ENCODE results near the gene OLA1. TPM values are rescaled to one million over a fixed set of nuclear protein-coding genes. Genes with fewer than 3 reads are reported as not detected.
A peak's percentile ranks its signal among the peaks of the same experiment; 100 is the strongest.

OLA1 gene
- total and polyA plus RNA-seq, 2 of the 13 experiments (the other 11 are each of a cell fraction or from before 2014, with no cell fraction given): 153 to 241 TPM

- TF ChIP-seq CENPBD1 (CRISPR knock-in tag; IDR thresholded peaks at IDR 0.05; ENCODE audit: borderline replicate concordance, low read depth) (0 out of 2 replicates have a peak, but pooled peaks have one; percentile 66), PCBP2 (optimal IDR thresholded peaks at IDR 0.05; ENCODE audit: low read depth, low read length, poor library complexity, severe bottlenecking) (no peak), ERF (CRISPR knock-in tag; IDR thresholded peaks at IDR 0.05) (0 out of 2 replicates have a peak, but pooled peaks have one; percentile 21), ZNF678 (CRISPR knock-in tag; IDR thresholded peaks at IDR 0.05) (no peak), ZNF879 (CRISPR knock-in tag; IDR thresholded peaks at IDR 0.05) (peak; percentile 16; the same call in 1 of the 2 replicates), SPEN (CRISPR knock-in tag; IDR thresholded peaks at IDR 0.05; ENCODE audit: low read depth) (0 out of 2 replicates have a peak, but pooled peaks have one; percentile 41), ZFYVE20 (CRISPR knock-in tag; IDR thresholded peaks at IDR 0.05; ENCODE audit: borderline replicate concordance, low read depth) (no peak), THAP7 (CRISPR knock-in tag; IDR thresholded peaks at IDR 0.05) (0 out of 2 replicates have a peak, but pooled peaks have one; percentile 7), NFATC3 (CRISPR knock-in tag; IDR thresholded peaks at IDR 0.05) (no peak), KIAA2018 (CRISPR knock-in tag; IDR thresholded peaks at IDR 0.05; ENCODE audit: borderline replicate concordance) (no peak), ZNF207 (IDR thresholded peaks at IDR 0.05; ENCODE audit: borderline replicate concordance) (no peak), CC2D1A (CRISPR knock-in tag; IDR thresholded peaks at IDR 0.05) (no peak), MAFK (conservative IDR thresholded peaks at IDR 0.05 in 1 of 2, IDR thresholded peaks at IDR 0.05 in 1 of 2; ENCODE audit: low read length in 2 of 2) (peak; percentile 26 to 30; a peak in 2 of 4 replicates), GLI4 (CRISPR knock-in tag; IDR thresholded peaks at IDR 0.05; ENCODE audit: borderline replicate concordance) (no peak), PTBP1 (IDR thresholded peaks at IDR 0.05; ENCODE audit: low read depth, low read length, poor library complexity, severe bottlenecking) (no peak), TAF15 (IDR thresholded peaks at IDR 0.05; ENCODE audit: low read depth, low read length, poor library complexity, severe bottlenecking) (no peak), KDM1A (CRISPR knock-in tag; IDR thresholded peaks at IDR 0.05) (no peak), TFE3 (CRISPR knock-in tag; IDR thresholded peaks at IDR 0.05) (no peak)
Measured at GRCh38 chr2:174024524-174025270, 223.6 kb downstream of the OLA1 start (continued).

Data from HepG2 (cell line).